H9 (cell line): ENCODE data around the gene ATP13A2. TPM values are rescaled to one million over a fixed set of nuclear protein-coding genes. Genes with fewer than 3 reads are reported as not detected.

Experiments used
- DNase-seq: peaks from one replicate; pipeline ENCODE4 v3.0.0-alpha.2; 2017
- H2AFZ ChIP-seq: one replicate; pipeline ENCODE4 v1.6.1; 2013; ENCODE audit warnings: mild to moderate bottlenecking, low read length, control low read depth, moderate library complexity
- H2AK5ac ChIP-seq: 2 replicates; pipeline ENCODE4 v1.6.1; 2013; ENCODE audit warnings: low read length, control low read depth, mixed read lengths; ENCODE audit not compliant: insufficient read length
- H2BK120ac ChIP-seq: one replicate; pipeline ENCODE4 v1.6.1; 2013; ENCODE audit warnings: low read depth, mild to moderate bottlenecking, low read length, control low read depth, inconsistent platforms; ENCODE audit not compliant: poor library complexity, severe bottlenecking
- H2BK12ac ChIP-seq: 2 replicates; pipeline ENCODE4 v1.6.1; 2013; ENCODE audit warnings: low read length, control low read depth, mixed read lengths, low read depth; ENCODE audit not compliant: insufficient read length
- H2BK15ac ChIP-seq: 2 replicates; pipeline ENCODE4 v1.6.1; 2013; ENCODE audit warnings: low read depth, low read length, control low read depth
- H2BK20ac ChIP-seq: one replicate; pipeline ENCODE4 v1.6.1; 2013; ENCODE audit warnings: low read depth, mild to moderate bottlenecking, low read length, control low read depth, inconsistent platforms; ENCODE audit not compliant: poor library complexity, severe bottlenecking
- H2BK5ac ChIP-seq: 2 replicates; pipeline ENCODE4 v1.6.1; 2013; ENCODE audit warnings: low read length, control low read depth, mixed read lengths; ENCODE audit not compliant: insufficient read length
- H3K14ac ChIP-seq: 2 replicates; pipeline ENCODE4 v1.6.1; 2013; ENCODE audit warnings: low read length, control low read depth; ENCODE audit not compliant: insufficient read depth
- H3K18ac ChIP-seq: 2 replicates; pipeline ENCODE4 v1.6.1; 2013; ENCODE audit warnings: low read depth, mild to moderate bottlenecking, mixed read lengths, low read length, control low read depth; ENCODE audit not compliant: insufficient read length
- H3K23ac ChIP-seq: 2 replicates; pipeline ENCODE4 v1.6.1; 2013; ENCODE audit warnings: low read length, control low read depth, mixed read lengths, low read depth; ENCODE audit not compliant: insufficient read length
- H3K23me2 ChIP-seq: 2 replicates; pipeline ENCODE4 v1.6.1; 2013; ENCODE audit warnings: low read depth, mild to moderate bottlenecking, mixed read lengths, low read length, control low read depth; ENCODE audit not compliant: insufficient read length, poor library complexity, severe bottlenecking
- H3K27ac ChIP-seq: 2 replicates; pipeline ENCODE4 v1.5.1; 2013; ENCODE audit warnings: low read length, control low read depth, mixed read lengths, low read depth; ENCODE audit not compliant: insufficient read length
- H3K27me3 ChIP-seq: 2 replicates; pipeline ENCODE4 v1.6.1; 2013; ENCODE audit warnings: low read length, control low read depth, inconsistent platforms; ENCODE audit not compliant: insufficient read depth
- H3K4ac ChIP-seq: 2 replicates; pipeline ENCODE4 v1.6.1; 2013; ENCODE audit warnings: low read depth, mild to moderate bottlenecking, control low read depth, inconsistent platforms, low read length, moderate library complexity
- H3K4me1 ChIP-seq: 2 replicates; pipeline ENCODE4 v1.6.1; 2013; ENCODE audit warnings: low read length, control low read depth, inconsistent platforms; ENCODE audit not compliant: insufficient read depth
- H3K4me2 ChIP-seq: 2 replicates; pipeline ENCODE4 v1.6.1; 2013; ENCODE audit warnings: low read length, control low read depth, mixed read lengths; ENCODE audit not compliant: insufficient read length, insufficient read depth
- H3K56ac ChIP-seq: 2 replicates; pipeline ENCODE4 v1.6.1; 2013; ENCODE audit warnings: low read depth, mild to moderate bottlenecking, mixed read lengths, low read length, control low read depth; ENCODE audit not compliant: insufficient read length
- H3K79me1 ChIP-seq: 2 replicates; pipeline ENCODE4 v1.6.1; 2013; ENCODE audit warnings: low read depth, mild to moderate bottlenecking, moderate library complexity, low read length, control low read depth, inconsistent platforms; ENCODE audit not compliant: insufficient read depth, poor library complexity, severe bottlenecking
- H3K79me2 ChIP-seq: 2 replicates; pipeline ENCODE4 v1.6.1; 2013; ENCODE audit warnings: low read length, control low read depth, inconsistent platforms; ENCODE audit not compliant: insufficient read depth
- H3K9ac ChIP-seq: 2 replicates; pipeline ENCODE4 v1.6.1; 2013; ENCODE audit warnings: low read length, control low read depth, mixed read lengths; ENCODE audit not compliant: insufficient read length; ENCODE audit errors: extremely low read depth
- H3K9me3 ChIP-seq: one replicate; pipeline ENCODE4 v1.6.1; 2013; ENCODE audit warnings: low read depth, low read length, inconsistent platforms; ENCODE audit not compliant: control insufficient read depth
- H3T11ph ChIP-seq: one replicate; pipeline ENCODE4 v1.6.1; 2013; ENCODE audit warnings: mild to moderate bottlenecking, low read length, control low read depth, inconsistent platforms
- H4K20me1 ChIP-seq: one replicate; pipeline ENCODE4 v1.6.1; 2013; ENCODE audit not compliant: control insufficient read depth, insufficient read length, insufficient read depth
- H4K5ac ChIP-seq: 2 replicates; pipeline ENCODE4 v1.6.1; 2013; ENCODE audit warnings: low read depth, mild to moderate bottlenecking, mixed read lengths, low read length, control low read depth; ENCODE audit not compliant: insufficient read length
- H4K8ac ChIP-seq: replicated peaks from 2 replicates; pipeline ENCODE4 v1.6.1; 2013; ENCODE audit warnings: low read length, control low read depth, mixed read lengths, low read depth; ENCODE audit not compliant: insufficient read length
- H4K91ac ChIP-seq: 2 replicates; pipeline ENCODE4 v1.6.1; 2013; ENCODE audit warnings: low read depth, mild to moderate bottlenecking, moderate library complexity, mixed read lengths, low read length, control low read depth; ENCODE audit not compliant: insufficient read length
- H3K27ac Mint-ChIP-seq, 3 experiments: 2 replicates in 2 of 3; 3 replicates in 1 of 3; pipeline ENCODE4 v1.8.0; 2020 to 2021; ENCODE audit warnings: mixed read lengths in 3 of 3, mild to moderate bottlenecking in 1 of 3, moderate library complexity in 1 of 3
- H3K27me3 Mint-ChIP-seq: 2 replicates; pipeline ENCODE4 v1.8.0; 2021; ENCODE audit warnings: low read depth, mild to moderate bottlenecking, moderate library complexity, mixed read lengths
- H3K36me3 Mint-ChIP-seq, 3 experiments: 2 replicates in 2 of 3; 3 replicates in 1 of 3; pipeline ENCODE4 v1.8.0; 2020 to 2021; ENCODE audit warnings: low read depth in 3 of 3, mixed read lengths in 3 of 3; ENCODE audit not compliant: insufficient read depth in 1 of 3
- H3K4me1 Mint-ChIP-seq, 2 experiments: 2 replicates each; pipeline ENCODE4 v1.8.0; 2020; ENCODE audit warnings: mixed read lengths in 2 of 2
- H3K4me3 Mint-ChIP-seq, 2 experiments: 2 replicates in 1 of 2; 3 replicates in 1 of 2; pipeline ENCODE4 v1.8.0; 2020 to 2021; ENCODE audit warnings: mild to moderate bottlenecking in 2 of 2, mixed read lengths in 2 of 2, moderate library complexity in 1 of 2
- H3K9me3 Mint-ChIP-seq, 2 experiments: 2 replicates in 1 of 2; 3 replicates in 1 of 2; pipeline ENCODE4 v1.8.0; 2020; ENCODE audit warnings: mild to moderate bottlenecking in 2 of 2, mixed read lengths in 2 of 2, moderate library complexity in 1 of 2
- CTCF ChIP-seq: fragments of 200-600 bp; sonication (generic); conservative IDR thresholded peaks from 3 replicates; pipeline ENCODE4 v1.8.0; 2021; ENCODE audit warnings: antibody characterized with exemption, mild to moderate bottlenecking
- WGBS: extraction: QIAGEN DNeasy Blood & Tissue Kit; methylation state at CpG from one replicate; pipeline ENCODE4 v1.1.7; 2013; ENCODE audit warnings: missing lambda C conversion rate, low lambda C conversion rate, mixed read lengths; ENCODE audit not compliant: insufficient read length; ENCODE audit errors: extremely low coverage; 5-methylcytosine and 5-hydroxymethylcytosine counted together
- total RNA-seq: library from RNA; stranded (reverse); gene quantifications from 2 replicates; pipeline ENCODE4 v1.2.1, GENCODE V29; 2021

ATP13A2 gene
- total RNA-seq, 1 experiment from 2014 or later = 53.6 TPM

GRCh38 chr1:17001760-17002523 lies 9.8 kb downstream of the ATP13A2 start:
- Histone ChIP-seq H3K27me3 (no peaks in the 10 kb centered on the region), H4K20me1 (no peaks in the 10 kb centered on the region), H3K27ac (no peak overlapping the region), H3K9me3 (no peaks in the 10 kb centered on the region), H4K5ac (no peak overlapping the region), H2BK20ac (no peak overlapping the region), H3K23me2 (no peaks in the 10 kb centered on the region), H2BK120ac (no peak overlapping the region), H2AK5ac (no peak overlapping the region), H3K4me1 (no peaks in the 10 kb centered on the region), H3T11ph (no peak overlapping the region), H3K18ac (no peak overlapping the region), H2BK15ac (no peak overlapping the region), H2AFZ (no peak overlapping the region), H3K14ac (no peak overlapping the region), H3K4ac (no peak overlapping the region), H3K4me2 (no peak overlapping the region), H3K9ac (no peak overlapping the region), H3K79me1 (no peaks in the 10 kb centered on the region), H3K79me2 (no peaks in the 10 kb centered on the region), H3K56ac (no peak overlapping the region), H4K8ac (no peak overlapping the region), H2BK5ac (no peak overlapping the region), H3K23ac (no peak overlapping the region), H2BK12ac (no peak overlapping the region), H4K91ac (no peak overlapping the region)
- no peaks in the 10 kb centered on the region for H3K9me3 Mint-ChIP-seq
- H3K27me3 Mint-ChIP-seq = no peaks in the 10 kb centered on the region
- DNase-seq = no peak
- H3K4me1 Mint-ChIP-seq = peaks cover under 1 to 6% of the 10 kb centered on the region in 2 experiments
- TF ChIP-seq CTCF = no peak
- no peak overlapping the region for H3K4me3 Mint-ChIP-seq
- H3K36me3 Mint-ChIP-seq = peaks cover 12 to 56% (median 43%) of the 10 kb centered on the region in 3 experiments
- H3K27ac Mint-ChIP-seq = no peak overlapping the region; a peak in 1 of 7 replicates
- WGBS = no CpG with 5 or more reads among the region's 19 CpGs
